Measurements from ENCODE around the gene VPS8.

Gene VPS8

DNA sequence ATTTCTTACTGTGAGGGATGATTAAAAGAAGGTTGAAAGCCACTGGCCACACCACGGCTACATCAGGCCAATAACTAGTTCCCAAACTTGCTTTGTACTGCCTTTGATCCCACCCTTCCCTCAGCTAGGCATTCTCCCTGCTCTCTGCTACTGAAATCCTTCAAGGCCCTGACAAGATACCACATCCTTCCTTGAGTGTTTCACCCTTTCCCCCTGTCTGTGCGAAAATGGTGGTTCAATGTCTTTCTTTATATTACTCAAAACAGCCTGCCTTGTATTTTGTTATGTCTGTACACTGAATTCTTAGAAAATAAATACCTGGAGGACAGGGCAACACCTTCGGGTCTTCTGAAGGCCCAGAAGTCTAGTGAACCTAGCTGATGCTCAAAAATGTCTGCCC lies 932 bp upstream of the VPS8 start:
- DNase-seq (ENCODE audit: low spot score), result no peak

DNA sequence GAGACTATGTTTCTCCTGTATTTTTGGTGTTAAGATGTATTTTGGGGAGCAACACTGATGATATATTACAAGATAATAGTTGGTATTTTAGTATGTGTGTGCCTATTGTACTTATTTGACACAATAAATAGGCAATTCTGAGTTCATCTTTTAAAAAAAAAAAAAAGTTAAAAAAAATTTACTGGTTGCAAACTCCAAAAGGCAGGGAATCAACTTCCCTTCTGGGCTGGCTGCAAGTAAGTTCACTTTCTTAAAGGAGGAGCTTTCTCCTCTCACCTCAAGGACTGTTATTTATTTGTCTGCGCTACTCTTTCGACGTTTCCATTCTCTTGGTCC lies 335 bp upstream of the VPS8 start:
- no peak for DNase-seq (ENCODE audit: low spot score)

DNA sequence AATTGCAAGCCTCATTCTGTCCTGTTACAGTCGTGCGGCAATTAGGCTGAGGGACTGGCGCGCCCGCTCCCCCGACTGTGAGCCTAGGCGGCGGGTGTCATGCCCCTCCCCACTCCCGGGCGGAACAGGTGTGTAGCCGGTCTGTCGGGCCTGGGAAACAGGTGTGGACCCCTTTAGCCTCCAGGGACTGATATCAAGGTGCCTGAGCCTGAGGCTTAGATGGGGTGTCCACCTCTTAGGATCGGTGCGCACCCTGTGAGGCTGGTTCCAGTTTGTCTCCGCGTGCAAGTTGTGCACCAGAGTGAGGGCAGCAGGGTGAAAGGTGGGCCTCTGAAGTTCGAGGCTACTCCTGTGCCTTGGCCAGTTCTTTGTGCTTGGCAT lies 686 bp downstream of the VPS8 start:
- DNase-seq (ENCODE audit: low spot score), result no peak

DNA sequence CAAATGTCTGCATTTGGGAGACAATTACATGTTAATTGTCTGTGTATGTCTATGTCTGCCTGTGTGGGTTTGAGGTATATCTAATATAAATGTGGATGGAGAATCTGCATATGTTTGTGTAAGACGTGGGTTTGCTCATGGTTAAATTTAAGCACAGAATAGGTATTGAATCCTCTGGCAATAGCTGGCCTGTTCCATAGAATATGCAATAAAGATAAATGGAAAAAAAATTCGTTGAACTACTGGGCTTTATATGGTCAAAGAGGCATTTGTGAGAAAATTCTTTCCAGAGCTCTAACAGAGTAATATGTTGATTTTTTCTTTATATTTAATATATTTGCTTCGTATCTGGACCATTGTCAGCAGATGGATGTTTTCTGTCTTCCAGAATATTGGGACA lies 1.4 kb downstream of the VPS8 start:
- no peak for DNase-seq (ENCODE audit: low spot score)

DNA sequence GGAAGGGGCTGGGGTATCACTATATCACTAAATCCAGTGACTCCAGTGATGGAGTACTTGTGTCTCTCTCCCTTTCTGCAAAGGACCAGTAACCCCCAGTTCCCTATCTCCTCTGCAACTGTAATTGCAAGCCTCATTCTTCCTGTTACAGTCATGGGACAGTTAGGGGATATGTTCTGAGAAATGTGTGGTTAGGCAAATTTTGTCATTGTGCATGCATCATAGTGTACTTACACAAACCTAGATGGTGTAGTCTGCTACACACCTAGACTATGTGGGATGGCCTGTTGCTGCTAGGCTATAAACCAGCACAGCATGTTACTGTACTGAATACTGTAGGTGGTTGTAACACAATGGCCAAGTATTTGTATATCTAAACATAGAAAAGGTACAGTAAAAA lies 2.2 kb downstream of the VPS8 start:
- no peak for DNase-seq (ENCODE audit: low spot score)

DNA sequence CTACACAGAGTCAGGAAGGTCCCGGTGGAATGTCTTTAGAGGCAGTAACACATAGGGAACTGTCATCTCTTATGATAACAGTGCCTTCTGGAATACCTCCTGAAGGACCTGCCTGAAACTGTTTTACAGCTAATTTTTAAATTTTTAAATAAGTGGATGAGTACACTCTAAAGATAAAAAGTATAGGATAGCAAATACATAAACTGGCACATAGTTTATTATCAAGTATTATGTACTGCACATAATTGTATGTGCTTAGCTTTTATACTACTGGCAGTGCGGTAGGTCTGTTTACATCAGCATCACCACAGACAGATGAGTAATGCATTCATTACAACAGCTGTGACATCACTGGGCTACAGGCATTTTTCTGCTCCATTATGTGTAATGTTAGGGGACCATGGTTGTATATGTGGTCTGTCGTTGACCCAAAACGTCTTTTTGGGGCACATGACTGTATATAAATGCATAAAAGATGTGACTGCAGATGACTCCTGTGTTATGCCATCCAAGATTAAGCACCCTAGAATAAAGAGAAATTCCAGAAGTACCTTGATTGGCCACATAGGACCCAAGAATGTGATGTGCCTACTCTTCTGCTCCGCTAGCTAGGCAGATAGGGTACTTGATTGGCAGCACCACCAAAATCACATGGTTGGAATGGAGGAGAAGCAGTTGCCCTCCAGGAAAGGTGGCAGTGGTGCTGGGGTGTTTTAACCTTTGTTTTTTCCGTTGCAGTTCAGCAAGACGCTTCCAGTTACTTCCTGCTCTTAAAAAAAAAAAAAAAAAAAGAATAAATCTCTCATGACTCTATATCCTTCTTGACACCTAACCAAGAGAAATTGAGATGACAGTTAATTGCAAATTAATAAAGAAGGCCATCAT lies 3.3 kb downstream of the VPS8 start:
- DNase-seq (ENCODE audit: low spot score), result no peak

DNA sequence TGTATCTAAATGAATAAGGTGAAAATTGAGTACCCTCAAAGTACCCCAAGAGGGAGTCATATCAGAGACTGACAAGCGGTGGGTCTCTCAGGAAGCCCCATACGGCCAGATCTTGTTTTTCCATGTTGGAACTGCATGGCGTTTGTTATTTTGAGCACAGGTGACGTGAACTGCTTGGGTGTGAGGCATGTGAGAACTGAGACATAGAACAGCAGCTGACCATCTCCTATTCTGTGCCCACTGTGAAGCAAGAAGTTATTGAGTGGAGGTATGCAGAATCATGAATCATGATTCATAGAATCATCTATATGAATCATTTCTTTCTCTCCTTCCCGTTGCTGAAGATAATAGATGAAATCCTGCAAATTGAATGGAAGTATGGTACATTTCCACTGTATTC lies 4.6 kb downstream of the VPS8 start:
- DNase-seq (ENCODE audit: low spot score), result no peak

DNA sequence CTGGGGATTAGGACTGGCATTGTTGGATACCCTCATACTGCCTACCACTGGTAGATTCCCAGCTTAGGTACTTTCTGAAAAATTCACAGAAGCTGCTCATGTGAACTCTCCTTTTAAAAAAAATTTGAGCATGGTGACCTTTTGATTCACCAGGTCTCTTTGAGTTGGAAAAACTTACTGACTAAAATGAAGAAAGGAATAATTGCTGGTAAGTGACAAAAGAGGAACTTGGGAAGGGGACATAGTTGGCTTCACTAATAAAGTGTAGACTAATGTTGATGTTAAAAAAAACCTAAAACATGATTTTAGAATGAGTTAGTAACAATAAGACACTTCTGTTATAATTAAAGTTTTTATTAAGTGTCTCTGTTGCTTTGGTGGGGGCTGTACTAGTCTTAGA lies 8.6 kb downstream of the VPS8 start:
- no peak for DNase-seq (ENCODE audit: low spot score)

DNA sequence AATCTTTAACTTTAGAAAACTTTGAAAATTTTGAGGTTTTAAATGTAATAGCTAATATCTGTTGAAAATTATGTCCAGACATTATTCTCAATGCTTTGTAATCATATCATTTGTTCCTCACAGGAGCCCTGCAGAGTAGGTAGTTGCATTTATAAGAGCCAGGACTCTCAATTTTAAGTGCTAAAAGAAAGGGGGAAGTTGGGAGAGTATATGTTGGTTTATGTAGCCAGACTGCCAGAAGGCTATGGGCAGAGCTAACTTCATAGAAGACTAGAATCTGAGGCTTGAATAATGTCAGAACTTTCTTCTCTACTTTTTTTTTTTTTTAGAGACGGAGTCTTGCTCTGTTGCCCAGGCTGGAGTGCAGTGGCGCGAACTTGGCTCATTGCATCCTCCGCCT lies 9.1 kb downstream of the VPS8 start:
- no peak for DNase-seq (ENCODE audit: low spot score)

DNA sequence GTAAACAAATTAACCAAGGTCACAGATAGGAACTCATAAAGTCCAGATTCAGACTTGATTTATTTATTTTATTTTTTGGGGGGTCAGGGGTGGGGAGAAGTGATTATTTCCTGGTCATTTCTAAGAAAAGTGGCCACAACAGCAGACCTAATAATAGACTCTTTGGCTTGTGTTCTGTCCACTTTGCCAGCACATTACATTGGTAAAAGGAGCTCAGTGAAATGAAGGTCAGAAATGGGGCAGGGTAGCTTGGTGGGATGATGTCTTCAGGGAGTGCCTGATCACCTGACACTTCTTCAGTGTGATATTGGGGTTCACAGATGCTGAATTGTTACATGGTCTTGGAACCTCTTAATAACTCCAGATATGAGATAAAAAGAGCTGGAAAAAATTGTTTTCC lies 10.1 kb downstream of the VPS8 start:
- DNase-seq (ENCODE audit: low spot score), result no peak

DNA sequence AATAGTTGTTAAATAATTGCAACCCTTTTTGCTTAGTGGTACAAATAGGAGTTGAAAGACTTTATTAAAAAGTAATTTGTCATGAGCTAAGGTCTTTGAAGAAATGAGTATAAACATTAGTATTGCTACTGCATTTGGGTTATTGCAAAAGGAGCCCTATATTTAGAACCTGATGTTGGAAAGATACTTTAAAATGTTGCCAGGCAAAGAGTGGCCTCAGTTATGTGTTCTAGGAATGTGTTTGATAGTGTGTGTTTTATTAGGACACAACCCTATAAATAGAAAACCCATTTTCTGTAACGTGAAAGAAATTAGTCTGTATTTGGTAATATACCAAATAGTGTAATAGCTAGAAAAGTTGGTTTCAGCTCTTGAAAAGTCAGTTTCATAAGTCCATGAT lies 10.7 kb downstream of the VPS8 start:
- DNase-seq (ENCODE audit: low spot score), result no peak

DNA sequence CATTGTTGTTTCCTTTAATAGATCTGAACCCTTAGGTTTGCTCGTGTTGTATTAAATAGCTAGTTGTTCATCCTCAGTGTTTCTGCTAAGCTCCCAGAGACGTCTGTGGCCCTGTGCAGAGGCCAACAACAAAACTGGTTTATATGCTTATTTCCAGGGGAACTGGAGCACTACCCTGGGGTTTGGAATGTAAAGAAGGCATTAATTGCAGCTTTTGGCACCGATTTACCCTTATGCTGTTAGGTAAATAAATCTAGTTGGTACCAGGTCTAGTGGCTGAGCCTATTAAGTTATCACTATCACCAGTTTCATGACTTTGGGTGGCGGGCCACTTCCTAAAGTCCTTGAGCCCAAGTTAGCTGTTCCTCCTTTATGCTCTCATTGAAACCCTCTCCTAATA lies 12.0 kb downstream of the VPS8 start:
- no peak for DNase-seq (ENCODE audit: low spot score)

DNA sequence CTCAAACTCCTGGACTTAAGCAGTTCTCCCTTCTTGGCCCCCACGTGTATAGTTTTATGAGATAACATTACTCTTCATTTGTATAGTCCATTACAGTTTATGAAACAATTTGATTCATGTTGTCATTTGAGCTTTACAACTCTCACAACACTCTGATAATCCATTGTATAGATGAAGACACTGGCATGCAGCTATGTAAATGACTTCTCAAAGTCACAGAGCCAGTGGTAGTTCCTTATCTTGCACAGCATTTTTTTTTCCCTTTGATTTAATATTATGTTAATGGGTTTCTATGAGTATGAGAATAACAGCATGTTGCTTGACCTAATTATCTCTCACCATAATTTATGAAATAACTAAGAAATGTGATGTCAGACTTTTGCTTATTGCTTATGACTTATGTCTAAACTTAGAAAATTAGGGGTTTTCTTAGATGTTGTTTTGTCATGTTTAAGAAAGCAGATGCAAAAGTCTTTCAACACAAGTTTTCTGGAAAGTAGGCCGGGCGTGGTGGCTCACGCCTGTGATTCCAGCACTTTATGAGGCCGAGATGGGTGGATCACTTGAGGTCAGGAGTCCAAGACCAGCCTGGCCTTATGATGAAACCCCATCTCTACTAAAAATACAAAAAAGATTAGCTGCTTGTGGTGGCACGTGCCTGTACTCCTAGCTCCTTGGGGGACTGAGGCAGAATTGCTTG lies 13.3 kb downstream of the VPS8 start:
- no peak for DNase-seq (ENCODE audit: low spot score)

DNA sequence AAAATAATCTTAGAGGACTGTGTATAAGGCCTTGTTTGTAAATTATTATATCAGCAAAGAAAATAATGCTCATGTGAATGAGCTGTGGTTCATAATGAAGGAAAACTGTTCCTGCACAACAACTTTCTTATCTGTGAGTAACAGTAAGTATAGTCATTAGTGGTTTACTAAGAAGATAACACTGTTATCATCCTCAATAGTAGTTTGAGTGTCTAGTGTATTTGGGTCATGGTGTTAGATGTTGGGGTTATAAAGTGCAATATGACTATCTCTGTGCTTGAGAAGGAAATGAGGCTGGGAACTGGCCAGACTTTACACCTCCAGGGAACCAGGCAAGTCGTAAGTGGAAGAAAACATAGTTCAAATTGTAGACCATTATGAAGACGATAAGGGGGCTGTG lies 15.6 kb downstream of the VPS8 start:
- no peak for DNase-seq (ENCODE audit: low spot score)

DNA sequence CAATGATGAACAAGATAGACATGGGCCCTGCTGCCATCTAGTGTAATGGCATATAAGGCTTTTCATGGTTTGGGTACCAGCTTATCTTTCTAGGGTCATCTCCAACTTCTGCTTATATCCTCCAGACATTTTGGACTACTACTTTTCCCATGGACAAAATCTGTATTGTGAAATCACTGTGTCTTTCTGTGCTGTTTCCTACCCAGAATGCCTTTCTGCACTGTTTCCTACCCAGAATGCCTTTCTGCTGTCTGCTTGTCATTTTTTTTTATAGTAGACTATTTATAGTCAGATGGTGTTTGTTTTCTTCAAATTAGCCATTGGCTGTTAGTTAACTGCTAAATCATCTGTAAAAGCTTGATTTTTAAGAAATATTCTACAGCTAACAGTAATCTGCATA lies 20.1 kb downstream of the VPS8 start:
- no peak for DNase-seq (ENCODE audit: low spot score)

DNA sequence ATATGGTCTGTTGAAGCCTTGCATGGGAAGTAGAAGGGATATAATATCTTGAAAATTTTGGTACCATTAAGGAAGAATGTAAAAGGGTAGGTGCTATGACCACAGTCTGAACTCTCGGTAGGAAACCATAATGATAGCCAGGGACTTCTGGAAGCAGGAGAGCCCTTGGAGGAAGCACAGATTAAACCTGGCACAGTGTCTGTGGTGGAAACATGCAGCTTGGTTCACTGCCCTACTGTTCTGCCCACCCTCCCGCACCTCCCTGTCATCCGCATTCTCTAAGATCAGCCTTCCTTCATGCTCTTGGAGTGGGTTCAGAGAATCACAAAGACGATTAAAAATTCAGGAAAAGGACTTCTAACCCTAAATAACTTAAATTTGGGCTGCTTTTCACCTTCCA lies 20.9 kb downstream of the VPS8 start:
- DNase-seq (ENCODE audit: low spot score), result no peak

DNA sequence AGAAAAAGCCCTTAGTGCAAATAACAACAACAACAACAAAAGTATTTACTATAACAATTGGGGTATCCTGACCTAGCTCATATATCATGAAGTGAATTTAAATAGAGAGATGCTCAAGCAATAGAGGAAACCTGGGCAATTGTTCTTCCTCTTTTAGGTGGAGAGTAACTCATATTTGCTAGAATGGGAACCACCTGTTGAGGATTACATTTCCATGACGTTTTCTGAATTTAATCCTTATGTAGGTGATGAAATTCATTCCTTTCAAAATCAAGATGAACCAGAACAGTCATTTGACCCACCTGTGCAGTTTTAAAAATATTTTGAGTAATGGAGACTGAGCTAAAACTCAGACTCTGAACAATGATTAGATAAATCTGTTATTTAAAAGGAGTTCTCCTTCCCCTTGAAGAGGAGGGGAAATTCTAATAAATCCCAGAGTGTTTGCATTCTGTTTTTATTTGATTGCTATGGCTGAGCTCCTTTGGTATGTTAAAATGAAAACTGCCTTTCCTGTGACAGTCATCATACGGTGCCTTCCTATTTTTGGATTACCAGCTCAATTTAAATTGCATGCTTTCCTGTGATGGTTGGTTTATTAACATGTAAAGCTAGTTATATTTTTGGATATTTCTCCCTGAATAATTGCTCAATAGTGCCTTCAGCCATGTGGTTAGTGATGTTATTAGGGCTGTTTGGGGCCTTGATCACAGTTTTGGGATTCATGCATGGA lies 24.3 kb downstream of the VPS8 start:
- DNase-seq (ENCODE audit: low spot score), result no peak

DNA sequence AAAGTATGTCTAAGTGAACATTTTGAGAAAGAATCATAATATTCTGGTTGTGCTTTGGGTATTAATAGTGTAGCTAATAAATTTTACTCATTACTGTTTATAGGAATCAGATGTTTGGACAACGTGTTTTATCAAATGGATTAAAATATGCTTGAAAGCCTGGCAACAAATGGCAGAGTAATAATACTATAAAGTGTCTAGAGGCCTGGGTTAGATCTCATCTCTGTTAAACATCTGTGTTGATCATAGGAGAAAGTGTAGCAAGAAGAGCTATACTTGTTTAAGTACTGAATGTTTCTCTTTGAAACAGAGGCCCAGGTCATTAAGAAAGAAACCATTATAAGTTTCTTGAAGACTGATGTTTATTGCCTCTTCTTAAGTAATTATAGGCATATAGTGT lies 30.5 kb downstream of the VPS8 start:
- DNase-seq (ENCODE audit: low spot score), result no peak

DNA sequence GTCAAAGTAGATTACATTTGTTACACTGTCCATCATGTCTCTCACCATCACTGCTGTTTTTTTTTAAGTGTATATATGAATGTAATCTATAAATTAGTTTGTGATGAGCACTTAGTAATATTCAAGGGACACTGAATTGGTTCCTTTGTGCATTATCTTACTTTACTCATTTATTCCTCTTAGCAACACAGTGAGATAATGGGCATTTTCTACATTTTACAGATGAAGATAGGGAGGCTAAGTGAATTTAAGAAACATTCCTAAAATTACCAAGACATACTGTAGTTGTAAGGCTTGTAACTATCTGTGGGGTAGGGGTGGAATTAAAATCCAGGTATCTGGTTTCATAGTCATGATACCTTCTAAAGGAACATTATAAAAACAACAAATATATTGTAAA lies 33.9 kb downstream of the VPS8 start:
- DNase-seq (ENCODE audit: low spot score), result no peak

DNA sequence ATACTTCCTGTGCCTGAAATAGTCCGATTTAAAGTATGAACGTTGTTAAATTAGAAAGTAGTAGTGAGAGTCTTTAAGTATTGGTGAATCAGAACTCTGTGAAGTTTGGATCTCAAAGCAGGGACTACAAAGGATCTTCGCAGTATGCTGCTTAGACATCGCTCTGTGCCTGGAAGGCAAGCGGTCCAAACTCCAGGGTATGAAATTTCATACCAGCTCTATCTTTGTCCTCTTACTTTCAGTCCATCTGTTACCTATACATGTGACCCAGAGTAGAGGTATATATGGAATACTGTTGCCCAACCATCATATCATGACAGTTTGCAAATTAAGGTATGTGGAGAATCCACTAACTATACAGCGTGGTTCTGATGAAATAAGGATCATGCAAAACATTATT lies 34.5 kb downstream of the VPS8 start:
- DNase-seq (ENCODE audit: low spot score), result no peak

DNA sequence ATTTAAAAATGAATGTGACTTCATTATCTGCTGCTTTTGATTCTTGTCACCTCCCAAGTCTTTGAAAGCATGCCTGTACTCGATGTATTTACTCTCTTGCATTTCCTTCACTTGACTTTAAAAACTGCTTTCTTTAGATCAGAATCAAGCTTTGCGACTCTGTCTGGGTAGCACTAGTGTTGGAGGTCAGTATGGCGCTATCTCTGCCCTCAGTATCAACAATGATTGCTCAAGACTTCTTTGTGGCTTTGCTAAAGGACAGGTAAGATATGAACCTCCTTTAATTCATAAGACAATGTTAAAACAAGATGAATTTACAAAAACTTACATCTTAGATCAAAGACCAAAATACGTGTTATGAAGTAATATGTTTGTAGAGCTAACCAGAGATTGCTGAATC lies 37.0 kb downstream of the VPS8 start:
- no peak for DNase-seq (ENCODE audit: low spot score)

DNA sequence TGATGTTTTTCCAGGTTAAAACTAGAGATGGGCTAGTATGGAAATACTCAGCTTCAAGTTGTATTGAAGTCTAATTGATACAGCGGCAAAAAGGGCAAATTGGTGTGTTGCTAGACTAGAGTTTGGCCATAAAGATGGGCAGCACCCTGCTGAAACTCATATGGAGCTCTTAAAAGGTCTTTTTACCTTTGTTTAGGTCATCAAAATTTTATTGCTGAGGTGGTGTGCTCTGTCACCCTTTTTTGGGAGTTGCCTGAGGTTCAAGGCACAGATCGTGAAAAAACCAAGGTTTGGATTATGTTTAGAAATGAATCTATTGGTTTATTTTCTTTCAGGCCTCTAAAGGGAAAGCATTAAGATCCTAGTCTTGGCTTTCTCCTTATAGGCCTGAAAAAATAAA lies 38.2 kb downstream of the VPS8 start:
- no peak for DNase-seq (ENCODE audit: low spot score)

DNA sequence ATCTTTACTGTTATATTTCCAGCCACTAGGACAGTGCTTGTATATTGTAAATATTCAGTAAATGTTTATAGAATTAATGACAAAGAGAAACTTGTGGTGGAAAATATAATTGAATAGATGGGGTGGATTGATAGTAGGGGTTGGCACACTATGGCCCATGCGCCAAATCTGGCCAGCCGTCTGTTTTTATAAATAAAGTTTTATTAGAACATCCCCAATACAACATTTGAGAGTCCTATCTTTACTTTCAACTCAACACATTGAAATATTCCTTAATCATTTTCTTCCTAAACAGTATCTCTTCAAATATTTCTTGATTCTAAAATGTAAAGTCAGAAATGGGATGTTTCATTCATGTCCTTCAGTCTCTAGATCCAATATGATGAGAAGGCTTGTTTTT lies 45.1 kb downstream of the VPS8 start:
- no peak for DNase-seq (ENCODE audit: low spot score)
